ENCODE results near the gene EML3. TPM values are rescaled to one million over a fixed set of nuclear protein-coding genes. Genes with fewer than 3 reads are reported as not detected.
"Not testable (repeated sequence)": the region's sequence is repeated elsewhere in the genome, so short reads cannot be mapped to it uniquely, and the experiment has no call there.

Gene EML3
- total and polyA plus RNA-seq, 8 donors = 22.0 to 86.4 (median 24.5) TPM

GRCh38 chr11:62574363-62575071 lies 38.1 kb downstream of the EML3 start:
- Histone ChIP-seq H3K36me3 (peaks cover 0 to 40% (median 9%) of the 10 kb centered on the region in 3 donors), H3K27ac (peak overlapping the region; percentile 75 to 98 (median 89)), H3K9me3 (no peaks in the 10 kb centered on the region), H3K4me3 (peak overlapping the region; percentile 22 to 73 (median 56)), H3K4me1 (peaks cover 6 to 13% (median 13%) of the 10 kb centered on the region in 3 donors), H3K27me3 (no peaks in the 10 kb centered on the region)
- 1 to 2% methylated on average over 33 of the region's 33 CpGs for WGBS, 2 donors
- FAIRE-seq (no peak), ATAC-seq (peak; percentile 16 to 40 (median 36)), DNase-seq (peak in 5 of 6 donors; percentile 43 to 83 (median 62))
- intact Hi-C loops (cut with DNase I) = no loop called here
- TF ChIP-seq, protein P1, sequence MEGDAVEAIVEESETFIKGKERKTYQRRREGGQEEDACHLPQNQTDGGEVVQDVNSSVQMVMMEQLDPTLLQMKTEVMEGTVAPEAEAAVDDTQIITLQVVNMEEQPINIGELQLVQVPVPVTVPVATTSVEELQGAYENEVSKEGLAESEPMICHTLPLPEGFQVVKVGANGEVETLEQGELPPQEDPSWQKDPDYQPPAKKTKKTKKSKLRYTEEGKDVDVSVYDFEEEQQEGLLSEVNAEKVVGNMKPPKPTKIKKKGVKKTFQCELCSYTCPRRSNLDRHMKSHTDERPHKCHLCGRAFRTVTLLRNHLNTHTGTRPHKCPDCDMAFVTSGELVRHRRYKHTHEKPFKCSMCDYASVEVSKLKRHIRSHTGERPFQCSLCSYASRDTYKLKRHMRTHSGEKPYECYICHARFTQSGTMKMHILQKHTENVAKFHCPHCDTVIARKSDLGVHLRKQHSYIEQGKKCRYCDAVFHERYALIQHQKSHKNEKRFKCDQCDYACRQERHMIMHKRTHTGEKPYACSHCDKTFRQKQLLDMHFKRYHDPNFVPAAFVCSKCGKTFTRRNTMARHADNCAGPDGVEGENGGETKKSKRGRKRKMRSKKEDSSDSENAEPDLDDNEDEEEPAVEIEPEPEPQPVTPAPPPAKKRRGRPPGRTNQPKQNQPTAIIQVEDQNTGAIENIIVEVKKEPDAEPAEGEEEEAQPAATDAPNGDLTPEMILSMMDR (IDR thresholded peaks at IDR 0.05) = no peak

- ATAC-seq (peak; percentile 91 to 97 (median 94)), DNase-seq (peak; percentile 93 to 100 (median 98)), FAIRE-seq (peak; percentile 56)
- Histone ChIP-seq H3K27me3 (no peaks in the 10 kb centered on the region), H3K4me3 (peak within 1 kb of the TSS; percentile 57 to 78 (median 66)), H3K4me1 (peaks cover 6 to 13% (median 13%) of the 10 kb centered on the region in 3 donors), H3K36me3 (peaks cover 0 to 37% (median 5%) of the 10 kb centered on the region in 3 donors), H3K27ac (peak within 1 kb of the TSS; percentile 75 to 98 (median 89)), H3K9me3 (no peaks in the 10 kb centered on the region)
- TF ChIP-seq, protein P1 (IDR thresholded peaks at IDR 0.05) = no peak
- 0% methylated on average over 45 to 46 of the region's 46 CpGs for WGBS, 2 donors
- intact Hi-C loops (cut with DNase I) = loop anchor here in 1 of 3 donors (2.0 kb wide), 1 partner anchor 17 kb away; no protein-coding TSS in a partner anchor
Observed at GRCh38 chr11:62573592-62574362, 38.8 kb downstream of the EML3 start, which contains the start of gene EEF1G. Gene EEF1G (minus strand): TSS chr11:62573891. CDS start chr11:62573842, 49 bp downstream.

- no peaks in the 10 kb centered on the region for H3K9me3 ChIP-seq
- WGBS, 2 donors = 0% methylated on average over 33 of the region's 33 CpGs
- no peaks in the 10 kb centered on the region for H3K27me3 ChIP-seq
- TF ChIP-seq, protein P1 (IDR thresholded peaks at IDR 0.05) = no peak
- FAIRE-seq (no peak), DNase-seq (peak in 1 of 6 donors; percentile 51), ATAC-seq (peak in 3 of 4 donors; percentile 0 to 6 (median 2))
- H3K4me1 ChIP-seq = peaks cover 6 to 13% (median 13%) of the 10 kb centered on the region in 3 donors
- peaks cover 0 to 30% (median under 1%) of the 10 kb centered on the region in 3 donors for H3K36me3 ChIP-seq
- peak overlapping the region; percentile 57 to 78 (median 66) for H3K4me3 ChIP-seq
- intact Hi-C loops (cut with DNase I) = loop anchor here in 1 of 3 donors (2.0 kb wide), 1 partner anchor 16 kb away; no protein-coding TSS in a partner anchor
- peak overlapping the region; percentile 12 to 76 (median 42) for H3K27ac ChIP-seq
Observed at GRCh38 chr11:62573006-62573591, 39.5 kb downstream of the EML3 start.

DNA sequence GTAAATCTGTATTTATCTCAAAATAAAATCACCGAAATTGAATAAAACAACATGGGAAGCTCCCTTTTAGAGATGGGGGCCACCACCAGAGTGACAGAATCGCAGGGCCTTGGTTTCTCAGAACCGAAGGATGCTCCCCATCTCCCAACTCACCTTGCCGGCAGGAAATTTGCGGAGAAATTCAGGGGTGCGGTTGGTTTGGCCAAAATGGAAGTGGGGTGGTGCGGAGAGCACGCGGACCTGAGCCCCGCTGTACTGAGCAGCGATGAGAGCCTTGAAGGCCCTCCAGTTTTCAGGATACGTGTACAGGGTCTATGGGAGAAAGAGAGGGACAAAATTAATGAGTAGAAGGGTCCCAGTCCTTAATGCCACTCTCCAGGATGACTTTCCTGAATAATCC lies 40.1 kb downstream of the EML3 start:
- H3K27me3 ChIP-seq = no peaks in the 10 kb centered on the region
- H3K36me3 ChIP-seq = peaks cover 2 to 32% (median 7%) of the 10 kb centered on the region in 3 donors
- FAIRE-seq = no peak
- no peaks in the 10 kb centered on the region for H3K9me3 ChIP-seq
- TF ChIP-seq, protein P1 (IDR thresholded peaks at IDR 0.05) = no peak
- intact Hi-C loops (cut with DNase I) = loop anchor here in 1 of 3 donors (2.0 kb wide), 1 partner anchor 16 kb away; no protein-coding TSS in a partner anchor
- H3K4me1 ChIP-seq = peaks cover 6 to 13% (median 13%) of the 10 kb centered on the region in 3 donors
- H3K27ac ChIP-seq = no peak overlapping the region
- peak overlapping the region in 2 of 4 donors; percentile 58 to 73 for H3K4me3 ChIP-seq
- ATAC-seq = no peak
- DNase-seq = no peak
- 69 to 70% methylated on average over 12 of the region's 12 CpGs for WGBS, 2 donors

DNA sequence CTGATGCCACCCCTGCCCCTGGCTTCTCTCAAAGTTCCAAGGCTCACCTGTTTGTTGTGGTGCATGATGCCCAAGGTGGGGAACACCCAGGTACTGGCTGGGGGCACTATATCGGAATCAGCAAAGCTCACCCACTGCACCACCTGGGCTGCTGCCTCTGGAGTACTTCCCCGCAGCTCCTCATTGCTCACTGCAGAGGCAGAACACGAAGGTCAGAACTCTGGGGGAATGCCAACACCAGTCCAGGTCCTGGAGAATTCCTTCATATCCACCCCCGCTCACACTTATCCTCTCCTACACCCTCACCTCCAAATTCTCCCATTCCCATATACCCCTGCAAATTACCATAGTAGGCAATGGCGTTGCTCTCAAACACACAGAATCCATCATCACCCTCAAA lies 41.1 kb downstream of the EML3 start:
- intact Hi-C loops (cut with DNase I); DNase-seq; FAIRE-seq; H3K27me3 ChIP-seq; ATAC-seq; H3K27ac ChIP-seq; H3K4me3 ChIP-seq; H3K9me3 ChIP-seq: not testable (repeated sequence)
- Histone ChIP-seq H3K4me1 (peaks cover 6 to 13% (median 13%) of the 10 kb centered on the region in 3 donors), H3K36me3 (peaks cover 7 to 41% (median 9%) of the 10 kb centered on the region in 3 donors)
- WGBS, 2 donors = 73 to 80% methylated on average over 5 of the region's 5 CpGs

- H3K27ac ChIP-seq; ATAC-seq; H3K9me3 ChIP-seq; DNase-seq; intact Hi-C loops (cut with DNase I); H3K4me3 ChIP-seq; FAIRE-seq; H3K27me3 ChIP-seq: not testable (repeated sequence)
- peaks cover 6 to 13% (median 13%) of the 10 kb centered on the region in 3 donors for H3K4me1 ChIP-seq
- peaks cover 7 to 47% (median 13%) of the 10 kb centered on the region in 3 donors for H3K36me3 ChIP-seq
- WGBS, 2 donors = 95 to 96% methylated on average over 5 of the region's 5 CpGs
Observed at GRCh38 chr11:62570903-62571302, 41.7 kb downstream of the EML3 start.

All from pancreas (tissue), 10 donors.